H1 (cell line): ENCODE measurements around the gene DPT.

Source experiments
- CHD2 ChIP-seq: IDR thresholded peaks from 2 replicates; pipeline ENCODE4 v1.6.1; 2012; ENCODE audit warnings: low read length, improper control_type of control experiment
- POLR2A ChIP-seq, 2 experiments: IDR thresholded peaks; 1 replicate in 1 of 2; 2 replicates in 1 of 2; pipeline ENCODE4 v1.6.1; 2011; ENCODE audit warnings: low read depth in 2 of 2, low read length in 2 of 2, mild to moderate bottlenecking in 2 of 2; ENCODE audit errors: control extremely low read depth in 1 of 2
- SUZ12 ChIP-seq: fragments of 200-600 bp; sonication (generic); IDR thresholded peaks from 2 replicates; pipeline ENCODE4 v1.6.1; 2012; ENCODE audit warnings: mild to moderate bottlenecking, inconsistent platforms, low read length, moderate library complexity, mixed read lengths
- TAF1 ChIP-seq: IDR thresholded peaks from 2 replicates; pipeline ENCODE4 v1.6.1; 2011; ENCODE audit warnings: mild to moderate bottlenecking, low read depth, low read length
- ZNF274 ChIP-seq: IDR thresholded peaks from 2 replicates; pipeline ENCODE4 v1.7.0; 2012; ENCODE audit warnings: low read length, borderline replicate concordance; ENCODE audit errors: extremely low read depth
- TF ChIP-seq, protein P1 (sequence below), 3 experiments: IDR thresholded peaks; 1 replicate in 2 of 3; 2 replicates in 1 of 3; pipeline versions ENCODE4 v1.5.1 to v1.6.1; 2011; ENCODE audit warnings: low read length in 3 of 3, mild to moderate bottlenecking in 3 of 3, inconsistent platforms in 2 of 3, low read depth in 1 of 3, moderate library complexity in 1 of 3; ENCODE audit not compliant: insufficient read depth in 1 of 3; ENCODE audit errors: control extremely low read depth in 1 of 3

DNA sequence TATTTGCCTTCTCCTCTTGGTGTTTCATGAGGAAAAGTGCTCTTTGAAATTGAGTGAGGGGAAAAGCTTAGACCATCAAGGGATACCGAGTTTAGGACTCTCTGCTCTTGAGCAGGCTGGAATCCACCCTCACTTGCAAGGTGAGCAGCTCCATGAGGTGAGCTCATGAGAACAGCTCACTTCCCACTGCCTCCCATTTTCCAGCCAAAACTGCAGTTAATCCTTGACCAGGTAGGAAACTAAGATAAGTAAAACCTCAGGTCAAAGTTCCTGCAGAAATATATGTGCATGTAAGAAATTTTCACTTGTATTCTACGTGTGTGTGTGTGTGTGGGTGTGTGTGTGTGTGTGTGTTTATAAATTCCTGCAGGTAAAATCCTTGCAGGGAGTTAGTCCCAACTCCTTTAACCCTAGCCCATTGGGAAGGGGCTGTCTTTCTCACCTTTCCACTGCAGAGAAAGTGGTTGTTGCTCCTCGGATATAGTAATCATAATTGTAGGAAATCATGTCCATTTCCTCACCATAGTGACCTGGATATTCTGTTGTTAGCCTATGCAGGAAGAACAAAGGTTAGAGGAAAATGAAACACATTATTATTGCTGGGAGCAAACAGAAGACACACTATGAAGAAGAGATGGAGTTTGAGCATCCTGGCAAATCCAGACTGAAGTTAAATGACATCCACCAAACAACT, 28.3 kb downstream of the DPT start:
- TF ChIP-seq, protein P1, sequence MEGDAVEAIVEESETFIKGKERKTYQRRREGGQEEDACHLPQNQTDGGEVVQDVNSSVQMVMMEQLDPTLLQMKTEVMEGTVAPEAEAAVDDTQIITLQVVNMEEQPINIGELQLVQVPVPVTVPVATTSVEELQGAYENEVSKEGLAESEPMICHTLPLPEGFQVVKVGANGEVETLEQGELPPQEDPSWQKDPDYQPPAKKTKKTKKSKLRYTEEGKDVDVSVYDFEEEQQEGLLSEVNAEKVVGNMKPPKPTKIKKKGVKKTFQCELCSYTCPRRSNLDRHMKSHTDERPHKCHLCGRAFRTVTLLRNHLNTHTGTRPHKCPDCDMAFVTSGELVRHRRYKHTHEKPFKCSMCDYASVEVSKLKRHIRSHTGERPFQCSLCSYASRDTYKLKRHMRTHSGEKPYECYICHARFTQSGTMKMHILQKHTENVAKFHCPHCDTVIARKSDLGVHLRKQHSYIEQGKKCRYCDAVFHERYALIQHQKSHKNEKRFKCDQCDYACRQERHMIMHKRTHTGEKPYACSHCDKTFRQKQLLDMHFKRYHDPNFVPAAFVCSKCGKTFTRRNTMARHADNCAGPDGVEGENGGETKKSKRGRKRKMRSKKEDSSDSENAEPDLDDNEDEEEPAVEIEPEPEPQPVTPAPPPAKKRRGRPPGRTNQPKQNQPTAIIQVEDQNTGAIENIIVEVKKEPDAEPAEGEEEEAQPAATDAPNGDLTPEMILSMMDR (IDR thresholded peaks at IDR 0.05; ENCODE audit: control extremely low read depth in 1 of 3, insufficient read depth in 1 of 3, low read depth in 1 of 3, low read length in 3 of 3): no peak
- TF ChIP-seq POLR2A (IDR thresholded peaks at IDR 0.05; ENCODE audit: control extremely low read depth in 1 of 2, low read depth in 2 of 2, low read length in 2 of 2) (no peak), TAF1 (no peak), CHD2 (no peak), ZNF274 (no peak), SUZ12 (no peak)
